ENCODE data around the gene FRMD4A. TPM values are rescaled to one million over a fixed set of nuclear protein-coding genes. Genes with fewer than 3 reads are reported as not detected.
A peak's percentile ranks its signal among the peaks of the same experiment; 100 is the strongest.
"Not testable (repeated sequence)": the region's sequence is repeated elsewhere in the genome, so short reads cannot be mapped to it uniquely, and the experiment has no call there.

FRMD4A gene
- total RNA-seq, 2 experiments from 2014 or later: 0.88 to 1.4 TPM

DNA sequence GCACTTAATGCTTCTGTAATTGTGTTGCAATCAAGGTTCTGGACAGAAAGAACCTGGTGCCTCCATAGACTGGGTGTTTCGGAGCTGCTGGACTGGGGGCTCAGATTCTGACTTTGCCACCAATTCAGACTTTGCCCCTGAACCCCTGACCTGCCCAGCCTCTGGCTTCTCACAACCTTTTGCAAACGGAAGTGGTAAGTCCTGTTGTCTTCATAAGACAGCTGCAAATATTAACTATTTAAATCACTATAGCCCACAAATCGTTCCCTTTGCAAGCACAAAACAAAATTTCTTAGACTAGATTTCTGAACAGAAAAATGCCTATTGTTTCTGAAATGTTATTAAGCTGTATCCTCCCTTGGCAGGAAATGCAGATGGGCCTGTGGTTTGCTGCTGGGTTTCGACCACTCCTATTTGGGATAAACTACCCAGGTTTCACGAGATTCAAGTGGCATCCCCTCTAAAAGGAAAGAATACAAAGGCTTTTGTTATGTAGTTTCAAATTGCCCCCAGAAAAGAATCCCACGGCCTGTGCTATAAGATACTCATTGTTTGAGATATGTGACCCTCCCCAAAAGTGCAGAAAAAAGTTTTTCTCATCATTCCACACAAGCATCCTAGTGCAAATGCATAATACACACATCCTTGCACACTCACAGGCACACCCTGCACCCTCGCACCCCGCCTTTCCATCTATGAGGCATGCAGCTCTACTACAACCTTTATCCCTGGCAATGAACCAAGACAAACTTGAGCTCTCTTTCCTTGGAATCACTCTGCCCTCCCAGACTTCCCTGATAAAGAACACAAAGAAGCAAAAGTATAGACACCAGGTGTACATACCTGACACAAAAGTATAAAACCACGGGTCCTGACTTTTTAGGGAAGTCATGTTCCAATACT lies 534.8 kb downstream of the FRMD4A start:
- Mint-ChIP-seq H3K4me3 (peak overlapping the region; percentile 28), H3K4me1 (peaks cover 21% of the 10 kb centered on the region), H3K27ac (peak overlapping the region; percentile 6), H3K9me3 (no peaks in the 10 kb centered on the region), H3K27me3 (peaks cover 4% of the 10 kb centered on the region), H3K36me3 (peaks cover 2% of the 10 kb centered on the region)
- peak; percentile 48 for ATAC-seq (ENCODE audit: low read depth)
- POLR2A ChIA-PET: interaction anchor here (0.7 to 1.5 kb wide), 2 partner anchors 9 to 38 kb away, joined by 3 to 6 read pairs; no protein-coding TSS in a partner anchor
- DNase-seq: no peak

GRCh38 chr10:13794992-13795612 lies 535.6 kb downstream of the FRMD4A start:
- Mint-ChIP-seq H3K27me3 (peaks cover 4% of the 10 kb centered on the region), H3K36me3 (peaks cover 2% of the 10 kb centered on the region), H3K27ac (no peak overlapping the region), H3K9me3 (no peaks in the 10 kb centered on the region), H3K4me3 (peak overlapping the region; percentile 28), H3K4me1 (peaks cover 21% of the 10 kb centered on the region)
- DNase-seq (no peak), ATAC-seq (ENCODE audit: low read depth) (no peak)
- POLR2A ChIA-PET: interaction anchor here (1.5 kb wide), 1 partner anchor 8 kb away, joined by 6 read pairs; no protein-coding TSS in a partner anchor

DNA sequence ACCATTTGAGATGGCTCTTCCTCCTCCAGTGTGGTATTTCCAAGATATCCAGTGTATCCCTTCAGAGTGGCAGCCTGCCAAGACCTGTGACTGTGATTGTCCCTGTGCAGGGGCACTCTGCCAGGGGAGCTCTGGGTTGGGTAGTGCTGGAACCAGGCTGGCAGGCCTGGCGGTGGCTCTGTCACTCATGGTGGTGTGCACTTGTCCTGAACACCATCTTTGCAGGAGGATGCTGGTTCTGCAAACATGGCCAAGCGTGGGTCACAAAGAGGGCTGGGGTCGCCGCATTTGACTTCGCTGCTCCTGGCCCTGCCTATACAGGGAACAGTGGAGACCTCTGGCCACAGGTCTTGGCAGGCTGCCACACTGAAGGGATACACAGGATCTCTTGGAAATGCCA lies 538.7 kb downstream of the FRMD4A start:
- H3K27ac Mint-ChIP-seq: no peak overlapping the region
- H3K9me3 Mint-ChIP-seq: no peaks in the 10 kb centered on the region
- POLR2A ChIA-PET: no interaction called here
- peaks cover 4% of the 10 kb centered on the region for H3K27me3 Mint-ChIP-seq
- H3K36me3 Mint-ChIP-seq: no peaks in the 10 kb centered on the region
- peaks cover 30% of the 10 kb centered on the region for H3K4me1 Mint-ChIP-seq
- H3K4me3 Mint-ChIP-seq: no peak overlapping the region
- DNase-seq: no peak
- ATAC-seq (ENCODE audit: low read depth): no peak

DNA sequence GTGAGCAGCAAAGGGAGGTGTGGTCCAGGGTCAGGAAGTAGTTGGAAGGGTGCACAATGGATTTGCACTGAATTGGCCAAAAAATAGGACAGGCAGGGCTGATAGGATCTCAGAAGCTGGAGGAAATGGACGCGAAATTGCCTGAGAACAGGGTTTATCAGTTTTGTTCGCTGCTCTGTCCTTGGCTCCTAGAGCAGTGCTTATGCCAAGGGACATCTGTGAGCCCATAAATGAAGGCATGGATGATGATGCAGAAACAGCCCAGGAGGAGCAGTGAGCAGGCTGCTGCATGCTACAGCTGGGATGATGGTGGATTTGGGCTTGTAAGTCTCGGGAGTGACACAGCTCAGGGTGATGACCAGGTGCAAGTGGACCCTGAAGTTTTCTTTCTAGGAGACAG lies 539.2 kb downstream of the FRMD4A start:
- Mint-ChIP-seq H3K27ac (no peak overlapping the region), H3K27me3 (peaks cover 4% of the 10 kb centered on the region), H3K4me1 (peaks cover 35% of the 10 kb centered on the region), H3K4me3 (no peak overlapping the region), H3K9me3 (no peaks in the 10 kb centered on the region), H3K36me3 (no peaks in the 10 kb centered on the region)
- no peak for DNase-seq
- ATAC-seq (ENCODE audit: low read depth): no peak
- POLR2A ChIA-PET: interaction anchor here (0.6 kb wide), 1 partner anchor 10 kb away, joined by 5 read pairs; no protein-coding TSS in a partner anchor

GRCh38 chr10:13790196-13790595 lies 540.5 kb downstream of the FRMD4A start:
- Mint-ChIP-seq H3K27me3 (peaks cover 4% of the 10 kb centered on the region), H3K36me3 (no peaks in the 10 kb centered on the region), H3K27ac (no peak overlapping the region), H3K4me1 (peaks cover 26% of the 10 kb centered on the region), H3K4me3 (no peak overlapping the region), H3K9me3 (no peaks in the 10 kb centered on the region)
- ATAC-seq (ENCODE audit: low read depth) (no peak), DNase-seq (no peak)
- POLR2A ChIA-PET: interaction anchor here (1.6 kb wide), 1 partner anchor 395 kb away, joined by 6 read pairs; no protein-coding TSS in a partner anchor

- ATAC-seq (ENCODE audit: low read depth): no peak
- Mint-ChIP-seq H3K27me3 (peaks cover 4% of the 10 kb centered on the region), H3K27ac (peak overlapping the region; percentile 77)
These were observed 541.3 kb downstream of the FRMD4A start for GRCh38 chr10:13789448-13789829.

DNA sequence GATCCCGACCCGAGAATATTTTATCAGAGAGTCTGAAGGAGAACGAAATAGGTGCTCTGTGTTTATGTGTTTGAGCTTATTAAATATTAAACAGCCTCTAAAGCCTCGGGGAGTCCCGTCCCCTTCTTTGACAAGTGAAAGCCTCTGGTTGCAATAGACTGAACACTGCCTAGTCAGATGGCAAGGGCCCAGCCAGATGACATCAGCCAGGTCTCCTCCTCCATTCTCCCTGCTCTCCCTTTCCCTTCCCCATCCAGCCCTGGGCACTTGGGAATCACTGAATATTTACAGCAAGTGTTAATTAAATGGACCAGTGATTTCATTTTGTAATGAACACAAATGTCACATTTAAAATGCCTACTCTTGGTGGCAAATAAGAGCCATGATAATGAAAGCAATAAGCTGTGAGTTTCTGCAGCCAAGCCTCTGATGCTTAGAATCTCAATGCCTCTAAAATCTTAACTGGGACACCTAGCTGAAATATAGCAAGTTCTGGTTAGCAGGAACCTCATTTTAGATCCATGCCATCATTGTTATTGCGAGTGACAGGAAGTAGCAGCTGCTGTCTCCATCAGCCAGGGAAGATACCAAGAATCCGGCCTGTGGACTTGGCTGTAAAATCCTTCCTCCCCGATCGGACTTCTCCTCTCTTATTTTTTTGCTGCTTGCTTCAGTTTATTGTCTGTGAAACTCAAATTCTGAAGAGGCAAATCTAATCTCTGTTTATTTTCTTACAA lies 541.8 kb downstream of the FRMD4A start:
- DNase-seq (no peak), ATAC-seq (ENCODE audit: low read depth) (no peak)
- H3K27ac Mint-ChIP-seq: peak overlapping the region; percentile 77
- H3K27me3 Mint-ChIP-seq: no peaks in the 10 kb centered on the region
- no peaks in the 10 kb centered on the region for H3K9me3 Mint-ChIP-seq
- peak overlapping the region; percentile 27 for H3K4me3 Mint-ChIP-seq
- H3K36me3 Mint-ChIP-seq: no peaks in the 10 kb centered on the region
- POLR2A ChIA-PET: interaction anchor here (1.6 to 2.9 kb wide), 2 partner anchors 396 to 397 kb away, joined by 6 to 21 read pairs; no protein-coding TSS in a partner anchor
- H3K4me1 Mint-ChIP-seq: peaks cover 26% of the 10 kb centered on the region

More at GRCh38 chr10:13789448-13789829, 541.3 kb downstream of the FRMD4A start:
- Mint-ChIP-seq H3K4me3 (no peak overlapping the region), H3K4me1 (peaks cover 24% of the 10 kb centered on the region), H3K9me3 (no peaks in the 10 kb centered on the region), H3K36me3 (no peaks in the 10 kb centered on the region)
- POLR2A ChIA-PET: interaction anchor here (1.6 kb wide), 1 partner anchor 396 kb away, joined by 6 read pairs; no protein-coding TSS in a partner anchor
- no peak for DNase-seq

- peak overlapping the region; percentile 24 for H3K4me3 Mint-ChIP-seq
- POLR2A ChIA-PET: interaction anchor here (2.9 kb wide), 1 partner anchor 397 kb away, joined by 21 read pairs; no protein-coding TSS in a partner anchor
- peak overlapping the region; percentile 77 for H3K27ac Mint-ChIP-seq
- H3K27me3 Mint-ChIP-seq: no peaks in the 10 kb centered on the region
- peaks cover 27% of the 10 kb centered on the region for H3K4me1 Mint-ChIP-seq
- H3K9me3 Mint-ChIP-seq: no peaks in the 10 kb centered on the region
- no peaks in the 10 kb centered on the region for H3K36me3 Mint-ChIP-seq
- ATAC-seq (ENCODE audit: low read depth) (no peak), DNase-seq (no peak)
These were observed 542.5 kb downstream of the FRMD4A start for GRCh38 chr10:13788320-13788600.

DNA sequence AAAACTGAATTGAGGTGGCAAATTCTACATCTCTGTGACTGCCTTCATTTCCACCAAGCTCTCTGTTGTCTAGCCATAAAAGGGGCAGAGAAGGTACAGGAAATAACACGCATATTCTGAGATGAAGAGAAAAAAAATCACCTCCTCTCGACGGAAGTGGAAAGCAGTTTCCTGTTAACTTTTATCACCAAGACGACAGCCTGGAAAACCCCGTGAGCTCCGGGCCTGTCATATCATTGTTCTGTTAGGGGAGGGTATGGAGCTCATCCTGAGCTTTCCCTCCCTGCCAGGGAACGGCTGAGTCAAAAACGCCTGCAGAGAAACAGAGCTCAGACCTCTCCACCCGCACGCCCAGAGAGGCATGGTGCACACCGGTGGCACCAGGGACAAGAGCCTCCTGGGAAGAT lies 543.7 kb downstream of the FRMD4A start:
- H3K36me3 Mint-ChIP-seq: no peaks in the 10 kb centered on the region
- peak overlapping the region; percentile 94 for H3K27ac Mint-ChIP-seq
- DNase-seq (peak; percentile 60), ATAC-seq (ENCODE audit: low read depth) (peak; percentile 86)
- peaks cover 27% of the 10 kb centered on the region for H3K4me1 Mint-ChIP-seq
- no peaks in the 10 kb centered on the region for H3K27me3 Mint-ChIP-seq
- POLR2A ChIA-PET: interaction anchor here (0.6 to 2.9 kb wide), 6 partner anchors 9 to 1172 kb away, joined by 3 to 21 read pairs (median 4); partner anchors contain the start of genes CDNF, HSPA14, MEIG1 and MSANTD7
- H3K9me3 Mint-ChIP-seq: no peaks in the 10 kb centered on the region
- H3K4me3 Mint-ChIP-seq: peak overlapping the region; percentile 80

DNA sequence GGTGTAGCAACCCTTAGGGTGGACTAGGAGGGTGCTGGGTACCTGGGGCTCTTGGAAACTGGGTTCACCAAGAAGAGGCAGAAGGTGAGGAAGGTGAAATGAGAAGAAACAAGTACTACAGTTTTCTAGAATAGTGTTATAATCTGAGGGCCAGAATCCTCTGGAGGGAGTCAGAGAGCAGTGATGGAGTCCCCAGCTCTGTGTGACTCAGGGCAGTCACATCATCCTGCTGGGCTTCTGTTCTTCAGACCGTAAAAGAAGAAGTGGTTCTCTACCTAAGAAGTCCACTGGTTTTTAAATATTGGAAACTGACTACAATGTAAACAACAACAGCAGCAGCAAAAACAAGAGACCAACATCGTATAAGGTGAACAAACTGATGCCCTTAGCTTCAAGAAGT lies 546.7 kb downstream of the FRMD4A start:
- peak overlapping the region; percentile 26 for H3K27ac Mint-ChIP-seq
- ATAC-seq (ENCODE audit: low read depth) (peak; percentile 21), DNase-seq (no peak)
- H3K9me3 Mint-ChIP-seq: no peaks in the 10 kb centered on the region
- H3K27me3 Mint-ChIP-seq: no peaks in the 10 kb centered on the region
- no peaks in the 10 kb centered on the region for H3K36me3 Mint-ChIP-seq
- no peak overlapping the region for H3K4me3 Mint-ChIP-seq
- peaks cover 26% of the 10 kb centered on the region for H3K4me1 Mint-ChIP-seq
- POLR2A ChIA-PET: no interaction called here

- Mint-ChIP-seq H3K9me3 (no peaks in the 10 kb centered on the region), H3K4me1 (peaks cover 3% of the 10 kb centered on the region), H3K36me3 (no peaks in the 10 kb centered on the region), H3K4me3 (no peak overlapping the region), H3K27me3 (peaks cover 9% of the 10 kb centered on the region), H3K27ac (no peak overlapping the region)
- POLR2A ChIA-PET: no interaction called here
- DNase-seq (no peak), ATAC-seq (ENCODE audit: low read depth) (no peak)
These were observed 551.0 kb downstream of the FRMD4A start for GRCh38 chr10:13779748-13780147.

DNA sequence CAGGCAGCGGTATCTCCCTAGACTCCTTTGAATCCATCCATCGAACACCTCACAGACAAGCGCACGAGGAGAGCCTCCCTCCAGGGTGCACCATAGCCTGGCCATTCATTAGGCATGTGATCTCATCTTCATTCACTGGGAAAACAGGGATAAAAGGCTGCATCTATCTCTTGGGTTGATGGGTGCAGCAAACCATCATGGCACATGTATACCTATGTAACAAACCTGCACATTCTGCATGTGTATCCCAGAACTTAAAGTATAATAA lies 552.1 kb downstream of the FRMD4A start:
- H3K27ac Mint-ChIP-seq; POLR2A ChIA-PET; H3K36me3 Mint-ChIP-seq; ATAC-seq (ENCODE audit: low read depth); DNase-seq; H3K9me3 Mint-ChIP-seq; H3K27me3 Mint-ChIP-seq; H3K4me3 Mint-ChIP-seq; H3K4me1 Mint-ChIP-seq: not testable (repeated sequence)

- H3K27ac Mint-ChIP-seq: no peak overlapping the region
- H3K4me1 Mint-ChIP-seq: no peaks in the 10 kb centered on the region
- no peak overlapping the region for H3K4me3 Mint-ChIP-seq
- H3K36me3 Mint-ChIP-seq: no peaks in the 10 kb centered on the region
- H3K27me3 Mint-ChIP-seq: peaks cover 9% of the 10 kb centered on the region
- POLR2A ChIA-PET: no interaction called here
- H3K9me3 Mint-ChIP-seq: no peaks in the 10 kb centered on the region
- no peak for DNase-seq
- ATAC-seq (ENCODE audit: low read depth): no peak
These were observed 553.8 kb downstream of the FRMD4A start for GRCh38 chr10:13776861-13777311.

Data from activated naive CD8-positive, alpha-beta T cell treated with anti-CD3 and anti-CD28 coated beads, Interleukin-2, amount 10 ng/mL, durations not matched to agents 7 days and 5 days (primary cell).